GM18858 (cell line): ENCODE results near the gene ASPHD1.

ENCODE experiments used
- ATAC-seq: cut with Tn5 transposase; IDR thresholded peaks from one replicate; pipeline ENCODE4 v1.9.1; 2021; ENCODE audit not compliant: unreplicated experiment

The ASPHD1 gene

GRCh38 chr16:29940656-29941055, 40.4 kb downstream of the ASPHD1 start:
- no peak for ATAC-seq

- ATAC-seq, result no peak
These were observed 43.8 kb downstream of the ASPHD1 start for GRCh38 chr16:29943846-29944799.

DNA sequence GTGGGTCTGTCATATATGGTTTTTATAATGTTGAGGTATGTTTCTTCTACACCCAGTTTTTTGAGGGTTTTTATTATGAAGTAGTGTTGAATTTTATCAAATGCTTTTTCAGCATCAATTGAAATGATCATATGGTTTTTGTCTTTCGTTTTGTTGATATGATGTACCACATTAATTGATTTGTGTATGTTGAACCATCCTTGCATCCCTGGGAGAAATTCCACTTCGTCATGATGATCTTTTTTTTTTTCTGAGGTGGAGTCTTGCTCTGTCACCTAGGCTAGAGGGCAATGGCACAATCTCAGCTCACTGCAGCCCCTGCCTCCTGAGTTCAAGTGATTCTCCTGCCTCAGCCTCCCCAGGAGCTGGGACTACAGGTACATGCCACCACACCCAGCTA, 47.6 kb downstream of the ASPHD1 start:
- no peak for ATAC-seq

GRCh38 chr16:29950806-29951461, 50.6 kb downstream of the ASPHD1 start:
- ATAC-seq, result no peak

DNA sequence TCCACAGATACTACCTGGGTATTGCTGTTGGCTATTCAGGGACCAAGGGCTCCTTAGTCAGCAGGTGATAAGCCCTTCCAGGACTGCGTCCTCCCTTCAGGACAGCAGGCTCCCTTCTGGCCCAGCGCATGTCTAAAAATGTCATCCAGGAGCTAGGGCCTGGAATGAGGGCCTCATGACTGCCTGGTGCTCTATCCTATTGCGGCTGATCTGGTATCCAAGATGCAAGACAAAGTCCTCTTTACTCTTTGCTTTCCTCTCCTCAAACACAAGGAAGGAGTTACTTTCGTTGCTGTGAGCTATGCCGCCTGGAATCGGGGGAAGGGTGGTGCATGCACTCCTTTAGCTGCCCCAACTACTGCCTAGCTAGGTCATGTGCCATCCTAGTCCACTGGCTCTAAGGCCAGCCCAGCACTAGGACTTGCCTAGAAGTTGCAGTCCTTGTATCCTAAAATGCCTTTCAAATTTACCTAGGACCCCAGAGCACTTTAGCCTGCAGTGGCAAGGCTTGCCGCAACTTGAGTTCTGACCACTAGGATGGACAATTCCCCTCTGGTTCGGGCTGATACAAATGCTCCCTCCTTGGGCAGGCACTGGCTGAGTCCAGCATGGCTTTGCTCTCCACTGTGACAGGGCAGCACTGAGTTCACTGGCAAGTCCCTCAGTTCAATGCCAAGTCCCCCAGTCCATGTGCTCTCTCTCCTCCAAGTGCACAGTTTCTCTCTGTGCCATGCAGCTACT, 51.5 kb downstream of the ASPHD1 start:
- ATAC-seq, result no peak
